Measurements from ENCODE around the gene UGT1A9. TPM values are rescaled to one million over a fixed set of nuclear protein-coding genes. Genes with fewer than 3 reads are reported as not detected.

The UGT1A9 gene
- total RNA-seq, 4 donors from 2014 or later: not detected

DNA sequence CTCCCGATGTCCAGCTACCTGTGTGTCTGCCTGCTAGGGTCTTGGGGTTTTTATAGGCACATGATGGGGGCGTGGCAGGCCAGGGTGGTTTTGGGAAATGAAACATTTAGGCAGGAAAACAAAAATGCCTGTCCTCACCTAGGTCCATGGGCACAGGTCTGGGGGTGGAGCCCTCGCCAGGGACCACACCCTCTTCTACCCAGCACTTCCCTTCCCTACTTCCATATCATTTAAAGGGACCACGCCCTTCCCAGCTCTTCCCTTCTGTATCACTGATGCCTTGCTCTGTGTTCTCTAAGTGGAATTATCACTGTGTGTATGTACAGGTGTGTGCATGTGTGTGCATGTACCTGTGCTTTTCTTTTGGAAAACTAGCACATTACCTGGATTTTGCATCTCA lies 94.7 kb downstream of the UGT1A9 start:
- Histone ChIP-seq H3K4me3 (no peak overlapping the region), H3K4me1 (no peaks in the 10 kb centered on the region), H3K27me3 (peaks cover 22% of the 10 kb centered on the region), H3K9me3 (no peaks in the 10 kb centered on the region), H3K36me3 (no peaks in the 10 kb centered on the region), H3K27ac (no peak overlapping the region)
- no peak for ATAC-seq
- TF ChIP-seq POLR2A (IDR thresholded peaks at IDR 0.05) (no peak), EP300 (IDR thresholded peaks at IDR 0.05) (no peak), POLR2AphosphoS5 (IDR thresholded peaks at IDR 0.05) (no peak)
- TF ChIP-seq, protein P1, sequence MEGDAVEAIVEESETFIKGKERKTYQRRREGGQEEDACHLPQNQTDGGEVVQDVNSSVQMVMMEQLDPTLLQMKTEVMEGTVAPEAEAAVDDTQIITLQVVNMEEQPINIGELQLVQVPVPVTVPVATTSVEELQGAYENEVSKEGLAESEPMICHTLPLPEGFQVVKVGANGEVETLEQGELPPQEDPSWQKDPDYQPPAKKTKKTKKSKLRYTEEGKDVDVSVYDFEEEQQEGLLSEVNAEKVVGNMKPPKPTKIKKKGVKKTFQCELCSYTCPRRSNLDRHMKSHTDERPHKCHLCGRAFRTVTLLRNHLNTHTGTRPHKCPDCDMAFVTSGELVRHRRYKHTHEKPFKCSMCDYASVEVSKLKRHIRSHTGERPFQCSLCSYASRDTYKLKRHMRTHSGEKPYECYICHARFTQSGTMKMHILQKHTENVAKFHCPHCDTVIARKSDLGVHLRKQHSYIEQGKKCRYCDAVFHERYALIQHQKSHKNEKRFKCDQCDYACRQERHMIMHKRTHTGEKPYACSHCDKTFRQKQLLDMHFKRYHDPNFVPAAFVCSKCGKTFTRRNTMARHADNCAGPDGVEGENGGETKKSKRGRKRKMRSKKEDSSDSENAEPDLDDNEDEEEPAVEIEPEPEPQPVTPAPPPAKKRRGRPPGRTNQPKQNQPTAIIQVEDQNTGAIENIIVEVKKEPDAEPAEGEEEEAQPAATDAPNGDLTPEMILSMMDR (IDR thresholded peaks at IDR 0.05): no peak
- 35% methylated on average over 2 of the region's 4 CpGs; no CpG with 5 or more reads in 1 of the 2 donors for WGBS, 2 donors (ENCODE audit: low coverage in 1 of 2)

DNA sequence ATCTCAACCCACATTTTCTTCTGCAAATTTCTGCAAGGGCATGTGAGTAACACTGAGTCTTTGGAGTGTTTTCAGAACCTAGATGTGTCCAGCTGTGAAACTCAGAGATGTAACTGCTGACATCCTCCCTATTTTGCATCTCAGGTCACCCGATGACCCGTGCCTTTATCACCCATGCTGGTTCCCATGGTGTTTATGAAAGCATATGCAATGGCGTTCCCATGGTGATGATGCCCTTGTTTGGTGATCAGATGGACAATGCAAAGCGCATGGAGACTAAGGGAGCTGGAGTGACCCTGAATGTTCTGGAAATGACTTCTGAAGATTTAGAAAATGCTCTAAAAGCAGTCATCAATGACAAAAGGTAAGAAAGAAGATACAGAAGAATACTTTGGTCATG lies 96.4 kb downstream of the UGT1A9 start:
- 60 to 84% methylated on average over 2 to 3 of the region's 4 CpGs for WGBS, 2 donors (ENCODE audit: low coverage in 1 of 2)
- H3K27ac ChIP-seq: no peak overlapping the region
- TF ChIP-seq POLR2AphosphoS5 (IDR thresholded peaks at IDR 0.05) (no peak), POLR2A (IDR thresholded peaks at IDR 0.05) (no peak), EP300 (IDR thresholded peaks at IDR 0.05) (no peak)
- TF ChIP-seq, protein P1 (IDR thresholded peaks at IDR 0.05): no peak

DNA sequence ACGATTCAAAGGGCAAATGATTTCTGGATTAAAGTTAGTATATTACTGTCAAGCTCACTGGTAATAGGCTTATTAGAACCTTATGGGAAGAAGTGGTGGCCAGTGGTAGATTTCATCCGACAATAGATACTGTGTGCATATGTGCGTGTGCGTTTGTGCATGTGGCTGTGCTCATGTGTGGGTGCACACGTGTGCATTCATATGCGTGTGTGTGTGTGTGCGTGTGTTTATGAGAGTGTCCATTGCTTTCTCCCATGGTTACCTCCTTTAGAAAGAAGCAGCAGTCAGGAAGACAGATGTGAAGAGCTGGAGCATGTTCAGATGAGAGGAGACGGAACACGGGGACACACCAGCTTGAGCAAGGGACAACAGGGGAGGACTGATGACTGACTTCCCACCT lies 97.6 kb downstream of the UGT1A9 start:
- H3K36me3 ChIP-seq: no peaks in the 10 kb centered on the region
- H3K27me3 ChIP-seq: peaks cover 20% of the 10 kb centered on the region
- no peak for TF ChIP-seq EP300 (IDR thresholded peaks at IDR 0.05)
- TF ChIP-seq POLR2AphosphoS5 (IDR thresholded peaks at IDR 0.05): no peak
- TF ChIP-seq POLR2A (IDR thresholded peaks at IDR 0.05): no peak
- TF ChIP-seq, protein P1 (IDR thresholded peaks at IDR 0.05): no peak
- H3K27ac ChIP-seq: no peak overlapping the region
- no peaks in the 10 kb centered on the region for H3K4me1 ChIP-seq
- no peaks in the 10 kb centered on the region for H3K9me3 ChIP-seq
- 87 to 91% methylated on average over 9 of the region's 9 CpGs for WGBS, 2 donors (ENCODE audit: low coverage in 1 of 2)
- ATAC-seq: no peak
- H3K4me3 ChIP-seq: no peak overlapping the region

More for the DNA sequence above, 96.4 kb downstream of the UGT1A9 start:
- no peak for ATAC-seq
- Histone ChIP-seq H3K36me3 (no peaks in the 10 kb centered on the region), H3K4me3 (no peak overlapping the region), H3K9me3 (no peaks in the 10 kb centered on the region), H3K4me1 (no peaks in the 10 kb centered on the region), H3K27me3 (peaks cover 22% of the 10 kb centered on the region)

DNA sequence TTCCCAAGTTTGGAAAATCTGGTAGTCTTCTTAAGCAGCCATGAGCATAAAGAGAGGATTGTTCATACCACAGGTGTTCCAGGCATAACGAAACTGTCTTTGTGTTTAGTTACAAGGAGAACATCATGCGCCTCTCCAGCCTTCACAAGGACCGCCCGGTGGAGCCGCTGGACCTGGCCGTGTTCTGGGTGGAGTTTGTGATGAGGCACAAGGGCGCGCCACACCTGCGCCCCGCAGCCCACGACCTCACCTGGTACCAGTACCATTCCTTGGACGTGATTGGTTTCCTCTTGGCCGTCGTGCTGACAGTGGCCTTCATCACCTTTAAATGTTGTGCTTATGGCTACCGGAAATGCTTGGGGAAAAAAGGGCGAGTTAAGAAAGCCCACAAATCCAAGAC lies 100.5 kb downstream of the UGT1A9 start:
- ATAC-seq: no peak
- H3K4me1 ChIP-seq: no peaks in the 10 kb centered on the region
- H3K27me3 ChIP-seq: peaks cover 13% of the 10 kb centered on the region
- H3K4me3 ChIP-seq: no peak overlapping the region
- 50 to 69% methylated on average over 1 to 2 of the region's 16 CpGs for WGBS, 2 donors (ENCODE audit: low coverage in 1 of 2)
- no peaks in the 10 kb centered on the region for H3K36me3 ChIP-seq
- TF ChIP-seq, protein P1 (IDR thresholded peaks at IDR 0.05): no peak
- TF ChIP-seq POLR2A (IDR thresholded peaks at IDR 0.05): no peak
- no peak for TF ChIP-seq POLR2AphosphoS5 (IDR thresholded peaks at IDR 0.05)
- no peak for TF ChIP-seq EP300 (IDR thresholded peaks at IDR 0.05)
- no peak overlapping the region for H3K27ac ChIP-seq
- peaks cover 0 to 15% (median 0%) of the 10 kb centered on the region in 3 donors for H3K9me3 ChIP-seq

DNA sequence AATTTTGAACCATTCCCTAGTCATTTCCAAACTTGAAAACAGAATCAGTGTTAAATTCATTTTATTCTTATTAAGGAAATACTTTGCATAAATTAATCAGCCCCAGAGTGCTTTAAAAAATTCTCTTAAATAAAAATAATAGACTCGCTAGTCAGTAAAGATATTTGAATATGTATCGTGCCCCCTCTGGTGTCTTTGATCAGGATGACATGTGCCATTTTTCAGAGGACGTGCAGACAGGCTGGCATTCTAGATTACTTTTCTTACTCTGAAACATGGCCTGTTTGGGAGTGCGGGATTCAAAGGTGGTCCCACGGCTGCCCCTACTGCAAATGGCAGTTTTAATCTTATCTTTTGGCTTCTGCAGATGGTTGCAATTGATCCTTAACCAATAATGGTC lies 100.9 kb downstream of the UGT1A9 start:
- Histone ChIP-seq H3K4me3 (no peak overlapping the region), H3K9me3 (peaks cover 0 to 19% (median 0%) of the 10 kb centered on the region in 3 donors), H3K27ac (no peak overlapping the region), H3K27me3 (peaks cover 17% of the 10 kb centered on the region), H3K4me1 (no peaks in the 10 kb centered on the region), H3K36me3 (no peaks in the 10 kb centered on the region)
- TF ChIP-seq EP300 (IDR thresholded peaks at IDR 0.05) (no peak), POLR2AphosphoS5 (IDR thresholded peaks at IDR 0.05) (no peak), POLR2A (IDR thresholded peaks at IDR 0.05) (no peak)
- TF ChIP-seq, protein P1 (IDR thresholded peaks at IDR 0.05): no peak
- 65 to 66% methylated on average over 5 of the region's 5 CpGs for WGBS, 2 donors (ENCODE audit: low coverage in 1 of 2)
- ATAC-seq: no peak

All from gastroesophageal sphincter (tissue), 4 donors.